B cell (primary cell): ENCODE measurements around the gene DOCK4. TPM values are rescaled to one million over a fixed set of nuclear protein-coding genes. Genes with fewer than 3 reads are reported as not detected.

Source experiments
- ATAC-seq: fragments of 200-7000 bp; cut with Tn5 transposase; one replicate; pipeline ENCODE4 v1.10.0; 2021; ENCODE audit warnings: low read depth, mild to moderate bottlenecking, moderate number of reproducible peaks, moderate library complexity
- CTCF ChIA-PET: fragments of 350-600 bp; sonication (Branson Sonifier 250); formaldehyde crosslinking; loops from one replicate; lab custom pipeline; 2021; ENCODE audit warnings: antibody characterized with exemption, inconsistent platforms; lab: Charles Lee
- POLR2A ChIA-PET: fragments of 350-600 bp; sonication (Branson Sonifier 250); formaldehyde crosslinking; loops from one replicate; lab custom pipeline; 2021; ENCODE audit warnings: antibody characterized with exemption; lab: Charles Lee
- DNase-seq: peaks from one replicate; pipeline ENCODE4 v3.0.0; 2013
- H2AFZ ChIP-seq: 2 replicates; pipeline ENCODE4 v1.6.1; 2012; ENCODE audit warnings: mild to moderate bottlenecking, low read depth, low read length; ENCODE audit not compliant: insufficient read depth, poor library complexity, severe bottlenecking
- H3K27ac ChIP-seq, 2 donors: 1 replicate in 1 of 2; 2 replicates in 1 of 2; pipeline ENCODE4 v1.5.1; 2012 to 2013; ENCODE audit warnings: low read length in 2 of 2, mild to moderate bottlenecking in 2 of 2, moderate library complexity in 1 of 2
- H3K27me3 ChIP-seq, 4 experiments: fragments of 200-600 bp in 1 of 4; sonication (generic) in 1 of 4; replicated peaks in 1 of 4; 1 replicate in 2 of 4; 2 replicates in 2 of 4; pipeline versions ENCODE4 v1.6.1 to v1.7.0; 2013 to 2016; ENCODE audit warnings: low read length in 3 of 4, mild to moderate bottlenecking in 2 of 4, mixed read lengths in 1 of 4, moderate library complexity in 1 of 4; ENCODE audit not compliant: insufficient read depth in 4 of 4, control insufficient read depth in 3 of 4; ENCODE audit errors: control extremely low read depth in 1 of 4
- H3K36me3 ChIP-seq, 2 experiments: replicated peaks in 1 of 2; 1 replicate in 1 of 2; 2 replicates in 1 of 2; pipeline versions ENCODE4 v1.6.1 to v1.7.1; 2013; ENCODE audit warnings: low read length in 1 of 2; ENCODE audit not compliant: insufficient read depth in 2 of 2, control insufficient read depth in 1 of 2; ENCODE audit errors: control extremely low read depth in 1 of 2, extremely low read depth in 1 of 2
- H3K4me1 ChIP-seq, 2 donors: fragments of 200-600 bp in 1 of 2; sonication (generic) in 1 of 2; 1 replicate in 1 of 2; 2 replicates in 1 of 2; pipeline versions ENCODE4 v1.5.1 to v1.6.1; 2013 to 2017; ENCODE audit warnings: low read length in 2 of 2; ENCODE audit not compliant: control insufficient read depth in 2 of 2, insufficient read depth in 2 of 2
- H3K4me2 ChIP-seq: replicated peaks from 2 replicates; pipeline ENCODE3; 2012; ENCODE audit warnings: mild to moderate bottlenecking, low read depth, low read length; ENCODE audit not compliant: poor library complexity, severe bottlenecking
- H3K4me3 ChIP-seq, 5 experiments: fragments of 200-600 bp in 1 of 5; sonication (generic) in 1 of 5; 1 replicate in 3 of 5; 2 replicates in 2 of 5; pipeline versions ENCODE4 v1.5.1 to v1.7.0; 2011 to 2016; ENCODE audit warnings: low read length in 4 of 5, mild to moderate bottlenecking in 4 of 5, low read depth in 2 of 5, control low read depth in 1 of 5, moderate library complexity in 1 of 5; ENCODE audit not compliant: insufficient read depth in 1 of 5; ENCODE audit errors: control extremely low read depth in 1 of 5, extremely low read depth in 1 of 5
- H3K79me2 ChIP-seq: fragments of 200-600 bp; sonication (generic); one replicate; pipeline ENCODE4 v1.6.0; 2016; ENCODE audit warnings: low read length; ENCODE audit not compliant: control insufficient read depth, insufficient read depth
- H3K9ac ChIP-seq: fragments of 200-600 bp; sonication (generic); 2 replicates; pipeline ENCODE4 v1.6.1; 2017; ENCODE audit warnings: mild to moderate bottlenecking, low read length, moderate library complexity
- H3K9me3 ChIP-seq, 3 donors: one replicate each; pipeline versions ENCODE4 v1.6.1 to v1.7.1; 2013; ENCODE audit warnings: low read length in 2 of 3; ENCODE audit not compliant: control insufficient read depth in 2 of 3, insufficient read depth in 1 of 3; ENCODE audit errors: control extremely low read depth in 1 of 3
- H4K20me1 ChIP-seq: 2 replicates; pipeline ENCODE4 v1.6.0; 2012; ENCODE audit warnings: mild to moderate bottlenecking, low read length; ENCODE audit not compliant: insufficient read depth, control insufficient read depth, poor library complexity, severe bottlenecking
- H3K27ac Mint-ChIP-seq: one replicate; pipeline ENCODE4 v1.8.0; 2021; ENCODE audit warnings: mixed read lengths
- H3K27me3 Mint-ChIP-seq: one replicate; pipeline ENCODE4 v1.8.0; 2021; ENCODE audit warnings: mixed read lengths
- H3K4me1 Mint-ChIP-seq: one replicate; pipeline ENCODE4 v1.8.0; 2021; ENCODE audit warnings: mixed read lengths
- H3K4me3 Mint-ChIP-seq: one replicate; pipeline ENCODE4 v1.8.0; 2021; ENCODE audit warnings: mixed read lengths
- H3K9me3 Mint-ChIP-seq: one replicate; pipeline ENCODE4 v1.8.0; 2022; ENCODE audit warnings: mixed read lengths; ENCODE audit not compliant: insufficient read depth
- CTCF ChIP-seq: fragments of 200-600 bp; IDR thresholded peaks from one replicate; pipeline ENCODE4 v1.8.0; 2022; ENCODE audit warnings: antibody characterized with exemption, mild to moderate bottlenecking
- EZH2 ChIP-seq: IDR thresholded peaks from 2 replicates; pipeline ENCODE4 v1.6.1; 2012; ENCODE audit warnings: borderline replicate concordance, low read depth, mild to moderate bottlenecking, moderate library complexity, low read length; ENCODE audit not compliant: insufficient read depth, poor library complexity, severe bottlenecking
- WGBS: methylation state at CpG from one replicate; pipeline ENCODE4 v1.1.5; 2013; ENCODE audit warnings: missing lambda C conversion rate; ENCODE audit not compliant: insufficient coverage; 5-methylcytosine and 5-hydroxymethylcytosine counted together
- intact Hi-C: fragments of 100-400 bp; cut with micrococcal nuclease; formaldehyde crosslinking; loops from one replicate; pipeline ENCODE4 v1.10.0; 2022
- polyA plus RNA-seq: library from polyadenylated mRNA; depleted of rRNA; stranded (reverse); fragments of >200 nt; gene quantifications from 2 replicates; pipeline ENCODE4 v1.2.3, GENCODE V29; 2012
- total RNA-seq, 2 donors: library from RNA; stranded (reverse); fragments of 120-200 nt in 1 of 2; gene quantifications; 1 replicate in 1 of 2; 2 replicates in 1 of 2; pipeline versions ENCODE4 v1.2.3 to v1.2.4, GENCODE V29; 2013 to 2022

DOCK4 gene
- total and polyA plus RNA-seq, 2 donors (not counting 1 experiment from before 2014, with no cell fraction given) = 0.03 to 4.1 TPM

DNA sequence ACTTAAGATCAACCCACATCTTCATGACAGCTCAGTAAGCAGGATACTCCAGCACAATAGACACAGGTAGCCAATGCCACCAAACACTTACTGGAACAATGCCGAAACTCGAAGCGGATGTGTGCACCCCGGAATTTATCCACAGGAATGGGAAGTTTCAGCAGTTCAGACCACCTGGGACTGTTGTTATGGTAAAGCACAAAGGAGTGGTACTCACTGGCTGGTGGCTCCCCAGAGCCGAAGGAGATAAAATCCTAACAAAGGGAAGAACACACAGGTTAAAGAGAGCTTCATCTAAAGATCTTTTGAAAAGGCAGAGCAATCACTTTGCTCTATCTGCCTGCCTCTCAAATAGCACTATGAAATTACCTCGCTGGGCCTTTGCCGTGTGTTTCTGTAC lies 305.9 kb downstream of the DOCK4 start:
- no peaks in the 10 kb centered on the region for H3K4me1 Mint-ChIP-seq
- H3K4me2 ChIP-seq = no peak overlapping the region
- no peaks in the 10 kb centered on the region for H3K9me3 ChIP-seq
- no peak overlapping the region for H3K9ac ChIP-seq
- H4K20me1 ChIP-seq = no peaks in the 10 kb centered on the region
- no peak overlapping the region for H3K27ac Mint-ChIP-seq
- H3K4me1 ChIP-seq = no peaks in the 10 kb centered on the region
- no peaks in the 10 kb centered on the region for H3K27me3 ChIP-seq
- no peak overlapping the region for H3K4me3 Mint-ChIP-seq
- no peak for TF ChIP-seq CTCF
- TF ChIP-seq EZH2 = no peak
- no peak for ATAC-seq
- no peaks in the 10 kb centered on the region for H3K36me3 ChIP-seq
- H2AFZ ChIP-seq = no peak overlapping the region
- WGBS = 96% methylated on average over 5 of the region's 7 CpGs
- no peak for DNase-seq
- no peak overlapping the region for H3K4me3 ChIP-seq
- H3K27me3 Mint-ChIP-seq = no peaks in the 10 kb centered on the region
- ChIA-PET CTCF (interaction anchor here (2.2 kb wide), 1 partner anchor 44 kb away, joined by 4 read pairs; no protein-coding TSS in a partner anchor), POLR2A (no interaction called here)
- no peak overlapping the region for H3K27ac ChIP-seq
- no peaks in the 10 kb centered on the region for H3K9me3 Mint-ChIP-seq
- intact Hi-C loops = no loop called here
- H3K79me2 ChIP-seq = no peaks in the 10 kb centered on the region

DNA sequence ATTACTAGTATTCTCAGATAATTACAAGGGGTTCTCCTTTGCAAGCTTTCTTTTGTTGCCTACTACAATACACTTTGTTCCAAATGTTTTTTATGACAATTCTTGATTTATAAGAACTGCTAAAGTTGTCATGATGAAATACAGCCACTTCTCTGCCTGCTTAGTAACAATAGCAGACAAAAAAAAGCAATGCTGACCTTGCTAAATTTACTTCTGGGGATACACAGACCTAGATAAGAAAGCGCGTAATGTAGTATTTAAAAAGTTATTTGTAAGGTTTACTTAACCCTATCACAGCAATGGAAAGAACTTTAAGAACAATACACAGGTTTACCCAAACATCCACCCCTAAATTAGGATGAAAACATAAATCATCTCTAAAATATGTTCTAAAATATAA lies 311.1 kb downstream of the DOCK4 start:
- H3K9ac ChIP-seq = no peak overlapping the region
- H3K27me3 ChIP-seq = no peaks in the 10 kb centered on the region
- ChIA-PET POLR2A (no interaction called here), CTCF (no interaction called here)
- Mint-ChIP-seq H3K4me3 (no peak overlapping the region), H3K27me3 (no peaks in the 10 kb centered on the region), H3K4me1 (no peaks in the 10 kb centered on the region), H3K27ac (no peak overlapping the region), H3K9me3 (no peaks in the 10 kb centered on the region)
- ATAC-seq (no peak), DNase-seq (no peak)
- no peaks in the 10 kb centered on the region for H3K4me1 ChIP-seq
- no peak overlapping the region for H3K4me3 ChIP-seq
- H3K79me2 ChIP-seq = no peaks in the 10 kb centered on the region
- no peaks in the 10 kb centered on the region for H4K20me1 ChIP-seq
- WGBS = no CpG with 5 or more reads among the region's 2 CpGs
- no peaks in the 10 kb centered on the region for H3K9me3 ChIP-seq
- no peak overlapping the region for H3K27ac ChIP-seq
- intact Hi-C loops = no loop called here
- no peaks in the 10 kb centered on the region for H3K36me3 ChIP-seq
- no peak for TF ChIP-seq EZH2
- no peak for TF ChIP-seq CTCF
- H2AFZ ChIP-seq = no peak overlapping the region
- H3K4me2 ChIP-seq = no peak overlapping the region
